Measurements from ENCODE around the gene NLRP3.

Gene NLRP3

DNA sequence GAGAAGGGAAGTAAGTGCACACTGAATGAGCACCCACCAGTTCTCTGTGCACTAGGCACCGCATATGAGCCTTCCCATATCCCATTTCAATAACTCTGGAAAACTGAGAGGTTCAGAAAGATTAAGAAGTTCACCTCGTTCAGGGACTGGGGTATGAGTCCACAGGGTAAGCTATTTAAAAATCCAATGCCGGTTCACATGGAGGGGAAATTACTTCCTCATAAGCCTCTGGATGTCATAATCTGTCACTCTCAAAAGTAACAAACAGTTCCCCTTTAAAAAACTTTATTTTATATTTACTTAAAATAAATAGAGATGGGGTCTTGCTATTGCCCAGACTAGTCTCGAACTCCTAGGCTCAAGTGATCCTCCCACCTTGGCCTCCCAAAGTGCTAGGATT is 40.0 kb downstream of the NLRP3 start:
- Histone ChIP-seq H3K9ac (no peak overlapping the region), H3K79me2 (ENCODE audit: insufficient read depth, low read depth) (no peaks in the 10 kb centered on the region), H3K4me2 (no peak overlapping the region), H2AFZ (ENCODE audit: low read depth) (no peak overlapping the region), H3K4me1 (ENCODE audit: low read depth, poor library complexity, severe bottlenecking) (no peaks in the 10 kb centered on the region), H3K4me3 (IDR thresholded peaks at IDR 0.05; ENCODE audit: insufficient read depth, low read depth, low read length) (no peak overlapping the region), H4K20me1 (ENCODE audit: insufficient read depth) (no peaks in the 10 kb centered on the region), H3K27me3 (ENCODE audit: insufficient read depth, low read depth) (no peaks in the 10 kb centered on the region), H3K27ac (no peak overlapping the region), H3K36me3 (ENCODE audit: insufficient read depth) (no peaks in the 10 kb centered on the region)
- TF ChIP-seq CTCF (conservative IDR thresholded peaks at IDR 0.05; ENCODE audit: low read depth, low read length), result no peak

DNA sequence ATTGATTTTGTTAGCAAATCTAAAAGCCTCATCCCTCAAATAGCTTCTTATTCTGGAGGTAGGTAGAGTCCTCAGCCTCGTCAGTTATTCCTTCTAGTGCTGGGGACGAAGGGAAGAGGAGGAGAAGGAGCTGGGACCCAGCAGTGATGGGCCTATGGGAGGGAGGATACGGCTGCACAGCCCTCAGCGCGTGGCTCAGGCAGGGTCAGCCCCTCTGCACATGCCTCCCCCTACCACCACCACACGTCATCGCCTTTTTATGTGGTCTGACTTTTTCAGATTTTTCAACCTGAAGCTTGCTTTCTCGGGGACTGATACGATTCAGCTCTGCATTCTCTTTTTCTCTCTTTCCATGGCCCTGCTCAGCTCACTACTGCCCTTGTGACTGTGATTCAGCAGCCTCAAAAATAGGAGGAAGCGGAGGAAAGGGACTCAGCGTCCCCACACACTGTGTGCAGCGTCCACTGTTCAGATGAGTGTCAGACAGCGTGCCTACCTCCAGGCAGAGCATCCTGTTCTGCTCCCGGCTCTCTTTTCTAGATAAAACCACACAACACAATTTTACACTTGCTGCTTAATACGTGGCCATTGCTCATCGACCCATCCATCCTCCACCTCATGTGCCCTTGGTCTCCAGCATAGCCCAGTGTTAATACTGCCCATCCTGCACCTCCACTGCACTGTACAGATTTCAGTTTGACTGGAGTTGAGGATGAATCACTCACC is 41.1 kb downstream of the NLRP3 start:
- Histone ChIP-seq H3K9ac (no peak overlapping the region), H3K27me3 (ENCODE audit: insufficient read depth, low read depth) (no peaks in the 10 kb centered on the region), H3K4me1 (ENCODE audit: low read depth, poor library complexity, severe bottlenecking) (no peaks in the 10 kb centered on the region), H3K4me2 (no peak overlapping the region), H3K79me2 (ENCODE audit: insufficient read depth, low read depth) (no peaks in the 10 kb centered on the region), H4K20me1 (ENCODE audit: insufficient read depth) (no peaks in the 10 kb centered on the region), H2AFZ (ENCODE audit: low read depth) (no peak overlapping the region), H3K36me3 (ENCODE audit: insufficient read depth) (no peaks in the 10 kb centered on the region), H3K4me3 (IDR thresholded peaks at IDR 0.05; ENCODE audit: insufficient read depth, low read depth, low read length) (no peak overlapping the region), H3K27ac (no peak overlapping the region)
- TF ChIP-seq CTCF (conservative IDR thresholded peaks at IDR 0.05; ENCODE audit: low read depth, low read length), result no peak

GRCh38 chr1:247459507-247459906 is 43.5 kb downstream of the NLRP3 start:
- H2AFZ ChIP-seq (ENCODE audit: low read depth), result no peak overlapping the region
- no peaks in the 10 kb centered on the region for H3K4me1 ChIP-seq (ENCODE audit: low read depth, poor library complexity, severe bottlenecking)
- H3K27me3 ChIP-seq (ENCODE audit: insufficient read depth, low read depth), result no peaks in the 10 kb centered on the region
- H4K20me1 ChIP-seq (ENCODE audit: insufficient read depth), result no peaks in the 10 kb centered on the region
- no peak for TF ChIP-seq CTCF (conservative IDR thresholded peaks at IDR 0.05; ENCODE audit: low read depth, low read length)
- no peaks in the 10 kb centered on the region for H3K79me2 ChIP-seq (ENCODE audit: insufficient read depth, low read depth)
- no peaks in the 10 kb centered on the region for H3K36me3 ChIP-seq (ENCODE audit: insufficient read depth)
- no peak overlapping the region for H3K27ac ChIP-seq
- no peak overlapping the region for H3K4me3 ChIP-seq (IDR thresholded peaks at IDR 0.05; ENCODE audit: insufficient read depth, low read depth, low read length)
- H3K9ac ChIP-seq, result no peak overlapping the region
- H3K4me2 ChIP-seq, result no peak overlapping the region

GRCh38 chr1:247465796-247466195 is 49.8 kb downstream of the NLRP3 start:
- TF ChIP-seq CTCF (conservative IDR thresholded peaks at IDR 0.05; ENCODE audit: low read depth, low read length), result no peak
- Histone ChIP-seq H3K4me3 (IDR thresholded peaks at IDR 0.05; ENCODE audit: insufficient read depth, low read depth, low read length) (no peak overlapping the region), H4K20me1 (ENCODE audit: insufficient read depth) (no peaks in the 10 kb centered on the region), H3K36me3 (ENCODE audit: insufficient read depth) (no peaks in the 10 kb centered on the region), H3K9ac (no peak overlapping the region), H3K27me3 (ENCODE audit: insufficient read depth, low read depth) (no peaks in the 10 kb centered on the region), H3K4me2 (no peak overlapping the region), H3K4me1 (ENCODE audit: low read depth, poor library complexity, severe bottlenecking) (no peaks in the 10 kb centered on the region), H3K79me2 (ENCODE audit: insufficient read depth, low read depth) (no peaks in the 10 kb centered on the region), H3K27ac (no peak overlapping the region), H2AFZ (ENCODE audit: low read depth) (no peak overlapping the region)
